GM12865 (cell line): ENCODE results near the gene GALNT17.

ENCODE experiments used
- DNase-seq: peaks from one replicate; pipeline ENCODE4 v3.0.0; 2010; ENCODE audit warnings: low read depth
- H3K4me3 ChIP-seq: 2 replicates; pipeline ENCODE4 v1.5.1; 2011; ENCODE audit warnings: mild to moderate bottlenecking, low read depth, low read length, control low read depth
- CTCF ChIP-seq: IDR thresholded peaks from 2 replicates; pipeline ENCODE4 v1.5.1; 2011; ENCODE audit warnings: low read length, control low read depth, low read depth, inconsistent platforms; ENCODE audit not compliant: insufficient read depth; ENCODE audit errors: missing control alignments

The GALNT17 gene

GRCh38 chr7:71650653-71651337, 518.9 kb downstream of the GALNT17 start:
- no peak overlapping the region for H3K4me3 ChIP-seq
- DNase-seq: no peak
- TF ChIP-seq CTCF: no peak

DNA sequence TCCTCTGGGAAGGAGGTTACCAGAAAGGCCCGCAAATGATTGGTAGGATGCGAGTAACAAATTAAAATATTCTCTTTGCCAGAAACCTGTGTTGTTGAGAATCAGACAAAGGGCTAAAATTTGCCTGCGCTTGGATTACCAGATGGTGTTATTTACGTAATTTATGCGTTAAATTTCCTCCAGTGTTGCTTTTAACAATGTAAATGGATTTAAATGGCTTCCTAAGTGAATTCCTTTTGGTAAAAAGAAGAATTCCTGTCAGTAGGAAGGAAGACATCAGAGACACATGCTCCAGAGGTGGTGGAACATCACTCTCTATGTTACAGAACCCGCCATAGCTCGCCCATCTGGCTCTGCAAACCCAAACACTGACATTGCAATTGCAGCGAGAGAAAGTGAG, 520.6 kb downstream of the GALNT17 start:
- no peak for DNase-seq
- no peak overlapping the region for H3K4me3 ChIP-seq
- no peak for TF ChIP-seq CTCF

GRCh38 chr7:71657386-71657785, 525.4 kb downstream of the GALNT17 start:
- no peak overlapping the region for H3K4me3 ChIP-seq
- no peak for TF ChIP-seq CTCF

DNA sequence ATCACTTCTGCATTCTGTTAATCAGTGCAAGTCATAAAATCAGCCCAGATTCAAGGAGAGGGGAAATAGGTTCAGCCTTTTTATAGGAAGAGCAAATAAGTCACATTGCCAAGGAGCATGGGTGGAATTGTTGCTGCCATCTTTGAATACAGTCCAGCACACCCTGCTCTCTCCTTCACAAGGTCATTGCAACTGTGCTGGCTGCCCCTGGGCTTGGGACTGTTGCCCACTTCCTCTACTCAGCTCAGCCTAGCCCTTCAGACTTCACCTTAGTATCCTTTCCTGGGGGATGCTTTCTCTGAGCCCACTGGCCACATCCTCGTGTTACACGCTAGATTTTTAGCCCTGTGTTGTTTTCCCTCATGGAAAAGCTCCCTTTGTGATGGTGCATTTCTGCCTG, 527.7 kb downstream of the GALNT17 start:
- DNase-seq: no peak
- TF ChIP-seq CTCF: no peak

More at GRCh38 chr7:71657386-71657785, 525.4 kb downstream of the GALNT17 start:
- DNase-seq: no peak

DNA sequence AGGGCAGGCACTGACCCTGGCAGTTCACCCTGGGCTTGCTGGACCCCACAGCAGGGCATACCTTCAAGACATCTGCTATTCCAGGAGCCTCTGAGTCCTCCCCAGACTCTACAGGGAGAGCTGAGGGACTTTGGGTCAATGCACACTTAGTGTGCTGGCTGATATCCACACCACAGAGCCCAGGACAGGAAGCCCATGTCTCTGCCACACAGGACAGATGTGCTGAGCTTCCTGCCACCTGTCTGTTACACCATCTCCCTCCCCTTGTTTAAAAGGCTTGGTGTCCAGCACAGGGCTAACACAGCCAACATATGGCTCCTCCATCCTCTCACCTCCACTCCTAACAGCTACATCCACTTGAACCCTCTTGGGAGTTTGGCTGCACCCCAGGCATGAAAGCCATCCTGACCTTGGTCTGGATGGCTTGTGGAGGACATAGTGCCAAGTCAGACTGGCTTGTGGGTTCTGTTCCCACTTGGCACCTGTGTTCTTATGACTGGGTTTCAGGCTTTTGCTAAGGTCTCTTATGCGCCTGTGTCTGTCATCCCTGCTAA, 529.8 kb downstream of the GALNT17 start:
- TF ChIP-seq CTCF: no peak
- no peak for DNase-seq
- no peak overlapping the region for H3K4me3 ChIP-seq

More for the DNA sequence above, 527.7 kb downstream of the GALNT17 start:
- no peak overlapping the region for H3K4me3 ChIP-seq

- no peak for TF ChIP-seq CTCF
- no peak overlapping the region for H3K4me3 ChIP-seq
- DNase-seq: no peak
Measured at GRCh38 chr7:71665716-71666115, 533.8 kb downstream of the GALNT17 start.

GRCh38 chr7:71668572-71668971, 536.6 kb downstream of the GALNT17 start:
- no peak for DNase-seq
- no peak overlapping the region for H3K4me3 ChIP-seq
- no peak for TF ChIP-seq CTCF
